Measurements from ENCODE around the gene KREMEN1.

KREMEN1 gene

DNA sequence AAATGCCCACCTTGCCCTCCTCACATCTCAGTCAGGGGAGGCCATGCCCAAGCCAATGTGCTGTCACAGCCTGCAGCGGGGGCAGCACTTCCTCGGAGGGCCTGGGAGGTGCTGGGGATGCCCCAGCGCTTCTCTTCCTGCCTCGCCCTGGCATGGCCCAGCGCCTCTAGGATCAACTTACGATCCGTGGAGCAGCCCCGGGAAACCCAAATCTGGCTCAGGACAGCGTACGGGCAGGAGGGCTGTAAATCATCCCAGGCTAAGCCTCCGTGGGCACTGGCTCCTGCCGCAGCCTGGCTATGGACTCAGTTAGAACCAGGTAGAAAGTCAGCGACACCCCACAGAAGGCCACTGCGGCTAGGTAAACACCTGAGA is 71.9 kb downstream of the KREMEN1 start:
- Mint-ChIP-seq H3K36me3 (ENCODE audit: low read depth) (peaks cover 37% of the 10 kb centered on the region), H3K27ac (peak overlapping the region; percentile 53 to 92 (median 86)), H3K4me3 (no peak overlapping the region), H3K9me3 (no peaks in the 10 kb centered on the region), H3K27me3 (ENCODE audit: low read depth) (no peaks in the 10 kb centered on the region), H3K4me1 (peaks cover 75% of the 10 kb centered on the region)
- no peak for TF ChIP-seq CTCF (IDR thresholded peaks at IDR 0.05; ENCODE audit: unreplicated experiment in 3 of 3)

DNA sequence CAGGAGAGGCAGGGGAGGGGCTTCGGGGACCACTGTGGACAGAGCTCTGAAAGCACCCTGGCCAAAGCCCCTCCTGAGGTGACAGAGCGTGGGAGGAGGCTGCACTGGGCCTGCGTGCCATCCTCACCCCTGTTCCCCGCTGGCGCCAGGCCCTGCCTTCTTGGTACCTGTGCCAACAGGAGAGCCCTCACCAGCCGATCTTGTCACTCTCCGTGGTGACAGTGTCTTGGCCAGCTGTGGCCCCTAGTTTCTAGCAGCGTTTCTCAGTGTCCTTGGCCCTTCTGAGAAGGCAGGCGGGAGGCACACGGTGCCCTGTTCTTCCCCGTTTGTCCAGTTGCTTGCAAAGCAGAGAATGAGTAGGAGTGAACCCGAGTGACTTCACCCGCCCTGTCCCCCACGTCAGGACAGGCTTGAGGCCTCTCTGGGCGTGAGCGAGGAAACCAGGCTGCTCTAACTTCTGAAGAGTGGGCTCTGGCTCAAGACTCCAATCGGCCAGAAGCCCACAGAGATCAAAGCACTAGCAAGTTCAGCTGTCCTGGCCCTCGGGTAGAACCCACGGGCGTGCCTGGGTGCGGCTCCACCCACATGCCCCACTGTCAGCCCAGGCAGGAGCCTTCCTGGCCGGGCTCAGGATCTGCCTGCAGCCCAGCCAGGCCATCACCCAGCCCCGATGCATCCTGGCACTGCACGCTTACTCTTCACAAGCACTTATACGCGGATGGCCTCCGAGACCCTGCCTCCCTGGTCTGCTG is 72.7 kb downstream of the KREMEN1 start:
- H3K27ac Mint-ChIP-seq = peak overlapping the region; percentile 53 to 92 (median 86)
- peaks cover 32% of the 10 kb centered on the region for H3K36me3 Mint-ChIP-seq (ENCODE audit: low read depth)
- peaks cover 76% of the 10 kb centered on the region for H3K4me1 Mint-ChIP-seq
- H3K4me3 Mint-ChIP-seq = peak overlapping the region in 2 of 3 experiments; percentile 5 to 46
- no peak for TF ChIP-seq CTCF (IDR thresholded peaks at IDR 0.05; ENCODE audit: unreplicated experiment in 3 of 3)
- H3K9me3 Mint-ChIP-seq = no peaks in the 10 kb centered on the region
- H3K27me3 Mint-ChIP-seq (ENCODE audit: low read depth) = no peaks in the 10 kb centered on the region

GRCh38 chr22:29146091-29146560 is 73.3 kb downstream of the KREMEN1 start:
- Mint-ChIP-seq H3K27me3 (ENCODE audit: low read depth) (no peaks in the 10 kb centered on the region), H3K4me1 (peaks cover 76% of the 10 kb centered on the region), H3K4me3 (no peak overlapping the region), H3K36me3 (ENCODE audit: low read depth) (peaks cover 25% of the 10 kb centered on the region), H3K27ac (peak overlapping the region; percentile 41 to 53 (median 48)), H3K9me3 (no peaks in the 10 kb centered on the region)
- no peak for TF ChIP-seq CTCF (IDR thresholded peaks at IDR 0.05; ENCODE audit: unreplicated experiment in 3 of 3)

DNA sequence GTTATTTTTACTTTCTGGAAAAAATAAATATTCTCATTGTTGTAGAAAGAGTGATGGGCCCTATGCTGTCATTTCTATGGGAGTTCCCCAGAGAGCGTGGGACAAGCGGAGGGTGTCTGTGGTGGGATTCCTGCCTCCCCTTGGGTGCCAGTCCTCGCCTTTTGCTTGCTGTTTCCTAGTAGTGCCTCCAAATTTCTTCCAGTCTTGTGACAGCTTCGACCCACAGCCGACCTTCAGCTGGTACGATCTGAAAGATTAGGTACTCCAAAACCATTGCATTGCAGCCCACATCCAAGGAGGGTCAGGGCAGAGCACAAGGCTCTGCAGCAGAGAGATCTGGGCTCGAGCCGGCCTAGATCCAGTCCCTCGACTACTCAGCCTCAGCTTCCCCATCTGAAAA is 73.9 kb downstream of the KREMEN1 start:
- H3K27ac Mint-ChIP-seq = peak overlapping the region in 2 of 3 experiments; percentile 53 to 73
- H3K4me1 Mint-ChIP-seq = peaks cover 75% of the 10 kb centered on the region
- TF ChIP-seq CTCF (IDR thresholded peaks at IDR 0.05; ENCODE audit: unreplicated experiment in 3 of 3) = no peak
- no peaks in the 10 kb centered on the region for H3K9me3 Mint-ChIP-seq
- no peak overlapping the region for H3K4me3 Mint-ChIP-seq
- H3K36me3 Mint-ChIP-seq (ENCODE audit: low read depth) = peaks cover 22% of the 10 kb centered on the region
- no peaks in the 10 kb centered on the region for H3K27me3 Mint-ChIP-seq (ENCODE audit: low read depth)

GRCh38 chr22:29147331-29147899 is 74.6 kb downstream of the KREMEN1 start:
- no peaks in the 10 kb centered on the region for H3K27me3 Mint-ChIP-seq (ENCODE audit: low read depth)
- TF ChIP-seq CTCF (IDR thresholded peaks at IDR 0.05; ENCODE audit: unreplicated experiment in 3 of 3) = no peak

More at GRCh38 chr22:29147331-29147899, 74.6 kb downstream of the KREMEN1 start:
- H3K27ac Mint-ChIP-seq = peak overlapping the region; percentile 53 to 81 (median 73)
- H3K4me3 Mint-ChIP-seq = peak overlapping the region in 2 of 3 experiments; percentile 5 to 18
- peaks cover 15% of the 10 kb centered on the region for H3K36me3 Mint-ChIP-seq (ENCODE audit: low read depth)
- peaks cover 75% of the 10 kb centered on the region for H3K4me1 Mint-ChIP-seq
- H3K9me3 Mint-ChIP-seq = no peaks in the 10 kb centered on the region

Data from nephron (organoid).